ENCODE measurements around the gene CLEC12A.

DNA sequence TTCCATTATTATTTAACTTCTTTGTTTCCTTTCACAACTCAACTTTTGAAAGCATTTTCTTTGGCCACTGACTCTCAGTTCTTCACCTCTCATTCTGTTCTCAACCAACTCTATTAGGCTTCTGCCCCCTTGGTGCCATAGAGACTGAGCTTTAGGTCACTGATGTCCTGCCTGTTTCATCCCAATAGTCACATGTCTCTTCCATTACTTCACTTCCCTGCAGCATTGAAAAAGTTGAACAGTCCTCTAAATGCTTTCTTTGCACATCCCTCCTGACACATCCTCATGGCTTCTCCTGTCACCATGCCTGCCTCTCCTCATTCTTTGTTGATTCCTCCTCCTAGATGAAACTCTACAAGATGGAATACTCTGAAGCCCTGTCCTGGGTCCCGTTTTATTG, 2.7 kb downstream of the CLEC12A start:
- TF ChIP-seq EZH2phosphoT487 (IDR thresholded peaks at IDR 0.05; ENCODE audit: low read depth) = no peak
- TF ChIP-seq CTCF (IDR thresholded peaks at IDR 0.05; ENCODE audit: low read depth, low read length) = no peak
